Measurements from ENCODE around the gene SMG6. TPM values are rescaled to one million over a fixed set of nuclear protein-coding genes. Genes with fewer than 3 reads are reported as not detected.

The SMG6 gene
- total RNA-seq, 1 donor from 2014 or later, result 34.7 TPM

GRCh38 chr17:2084036-2084765, 219.4 kb downstream of the SMG6 start:
- Histone ChIP-seq H3K27me3 (ENCODE audit: control insufficient read depth, insufficient read depth, low read length) (no peaks in the 10 kb centered on the region), H3K4me3 (ENCODE audit: low read depth, low read length) (no peak overlapping the region), H3K36me3 (ENCODE audit: control insufficient read depth, insufficient read depth, low read length) (peaks cover 1% of the 10 kb centered on the region)
- no peak for TF ChIP-seq CTCF (IDR thresholded peaks at IDR 0.05; ENCODE audit: insufficient read depth, low read length, poor library complexity, severe bottlenecking)
- no peak for DNase-seq (ENCODE audit: low read depth)

- TF ChIP-seq CTCF (IDR thresholded peaks at IDR 0.05; ENCODE audit: insufficient read depth, low read length, poor library complexity, severe bottlenecking), result no peak
These were observed 220.0 kb downstream of the SMG6 start for GRCh38 chr17:2083613-2084035.

GRCh38 chr17:2082003-2082781, 221.4 kb downstream of the SMG6 start:
- no peak for TF ChIP-seq CTCF (IDR thresholded peaks at IDR 0.05; ENCODE audit: insufficient read depth, low read length, poor library complexity, severe bottlenecking)
- H3K36me3 ChIP-seq (ENCODE audit: control insufficient read depth, insufficient read depth, low read length), result peaks cover 1% of the 10 kb centered on the region

More at GRCh38 chr17:2083613-2084035, 220.0 kb downstream of the SMG6 start:
- Histone ChIP-seq H3K36me3 (ENCODE audit: control insufficient read depth, insufficient read depth, low read length) (peaks cover 1% of the 10 kb centered on the region), H3K4me3 (ENCODE audit: low read depth, low read length) (no peak overlapping the region), H3K27me3 (ENCODE audit: control insufficient read depth, insufficient read depth, low read length) (no peaks in the 10 kb centered on the region)
- no peak for DNase-seq (ENCODE audit: low read depth)

GRCh38 chr17:2081564-2081963, 222.0 kb downstream of the SMG6 start:
- Histone ChIP-seq H3K27me3 (ENCODE audit: control insufficient read depth, insufficient read depth, low read length) (no peaks in the 10 kb centered on the region), H3K36me3 (ENCODE audit: control insufficient read depth, insufficient read depth, low read length) (peaks cover 1% of the 10 kb centered on the region), H3K4me3 (ENCODE audit: low read depth, low read length) (no peak overlapping the region)
- no peak for DNase-seq (ENCODE audit: low read depth)
- no peak for TF ChIP-seq CTCF (IDR thresholded peaks at IDR 0.05; ENCODE audit: insufficient read depth, low read length, poor library complexity, severe bottlenecking)

More at GRCh38 chr17:2082003-2082781, 221.4 kb downstream of the SMG6 start:
- Histone ChIP-seq H3K4me3 (ENCODE audit: low read depth, low read length) (no peak overlapping the region), H3K27me3 (ENCODE audit: control insufficient read depth, insufficient read depth, low read length) (no peaks in the 10 kb centered on the region)
- no peak for DNase-seq (ENCODE audit: low read depth)

GRCh38 chr17:2077040-2077439, 226.5 kb downstream of the SMG6 start:
- TF ChIP-seq CTCF (IDR thresholded peaks at IDR 0.05; ENCODE audit: insufficient read depth, low read length, poor library complexity, severe bottlenecking), result no peak
- no peaks in the 10 kb centered on the region for H3K27me3 ChIP-seq (ENCODE audit: control insufficient read depth, insufficient read depth, low read length)
- H3K36me3 ChIP-seq (ENCODE audit: control insufficient read depth, insufficient read depth, low read length), result peaks cover 1% of the 10 kb centered on the region
- H3K4me3 ChIP-seq (ENCODE audit: low read depth, low read length), result no peak overlapping the region
- DNase-seq (ENCODE audit: low read depth), result no peak

All from kidney epithelial cell (primary cell).